Choroid plexus epithelial cell (primary cell): Measurements from ENCODE around the gene PTPRG.

Source experiments
- DNase-seq: peaks from one replicate; pipeline ENCODE4 v3.0.0-alpha.2; 2010; ENCODE audit warnings: low read depth
- H3K4me3 ChIP-seq: 2 replicates; pipeline ENCODE4 v1.5.1; 2011; ENCODE audit warnings: low read depth, mild to moderate bottlenecking, control low read depth, low read length, moderate library complexity
- TF ChIP-seq, protein P1 (sequence below): conservative IDR thresholded peaks from 2 replicates; pipeline ENCODE4 v1.5.1; 2011; ENCODE audit warnings: low read depth, mild to moderate bottlenecking, control low read depth, inconsistent platforms, low read length, moderate library complexity

The PTPRG gene

DNA sequence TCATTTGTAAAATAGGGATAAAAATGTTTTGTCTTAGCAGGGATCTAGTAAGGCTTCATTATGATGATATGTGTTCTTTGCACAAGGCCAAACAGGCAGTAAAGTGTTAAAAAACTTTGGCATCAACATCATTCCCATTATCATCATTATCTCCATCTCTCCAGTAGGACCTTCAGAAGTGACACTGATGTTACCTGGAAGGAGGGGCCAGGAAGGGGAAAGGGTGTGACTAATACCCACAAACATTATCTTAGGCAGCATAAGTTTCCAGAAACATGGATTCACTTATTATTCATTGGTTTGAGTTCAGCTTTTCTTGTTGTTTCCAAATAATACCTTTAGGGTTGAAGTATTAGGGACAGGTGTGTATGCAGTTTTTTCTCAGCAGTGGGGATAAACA lies 399.6 kb downstream of the PTPRG start:
- no peak for DNase-seq
- TF ChIP-seq, protein P1, sequence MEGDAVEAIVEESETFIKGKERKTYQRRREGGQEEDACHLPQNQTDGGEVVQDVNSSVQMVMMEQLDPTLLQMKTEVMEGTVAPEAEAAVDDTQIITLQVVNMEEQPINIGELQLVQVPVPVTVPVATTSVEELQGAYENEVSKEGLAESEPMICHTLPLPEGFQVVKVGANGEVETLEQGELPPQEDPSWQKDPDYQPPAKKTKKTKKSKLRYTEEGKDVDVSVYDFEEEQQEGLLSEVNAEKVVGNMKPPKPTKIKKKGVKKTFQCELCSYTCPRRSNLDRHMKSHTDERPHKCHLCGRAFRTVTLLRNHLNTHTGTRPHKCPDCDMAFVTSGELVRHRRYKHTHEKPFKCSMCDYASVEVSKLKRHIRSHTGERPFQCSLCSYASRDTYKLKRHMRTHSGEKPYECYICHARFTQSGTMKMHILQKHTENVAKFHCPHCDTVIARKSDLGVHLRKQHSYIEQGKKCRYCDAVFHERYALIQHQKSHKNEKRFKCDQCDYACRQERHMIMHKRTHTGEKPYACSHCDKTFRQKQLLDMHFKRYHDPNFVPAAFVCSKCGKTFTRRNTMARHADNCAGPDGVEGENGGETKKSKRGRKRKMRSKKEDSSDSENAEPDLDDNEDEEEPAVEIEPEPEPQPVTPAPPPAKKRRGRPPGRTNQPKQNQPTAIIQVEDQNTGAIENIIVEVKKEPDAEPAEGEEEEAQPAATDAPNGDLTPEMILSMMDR: no peak
- no peak overlapping the region for H3K4me3 ChIP-seq

DNA sequence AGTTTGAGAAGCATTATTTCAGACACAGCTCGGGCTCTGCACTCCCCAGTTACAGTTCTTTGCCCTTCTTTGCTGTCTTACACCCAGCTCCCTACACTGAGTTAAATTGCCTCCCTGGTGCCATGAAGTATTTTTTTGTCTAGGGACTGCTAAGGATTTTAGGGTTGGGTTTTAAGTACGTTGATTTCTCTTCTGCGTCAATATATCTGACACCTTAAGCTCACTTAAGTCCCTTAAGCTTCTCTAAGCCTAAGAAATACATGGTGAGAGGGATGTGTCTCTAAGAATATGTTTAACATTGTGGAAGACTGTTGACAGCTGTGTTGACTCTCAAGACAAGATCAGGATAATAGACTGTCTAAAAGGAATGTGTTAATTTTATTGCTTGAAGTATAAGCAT lies 400.5 kb downstream of the PTPRG start:
- TF ChIP-seq, protein P1: no peak
- H3K4me3 ChIP-seq: no peak overlapping the region
- no peak for DNase-seq

DNA sequence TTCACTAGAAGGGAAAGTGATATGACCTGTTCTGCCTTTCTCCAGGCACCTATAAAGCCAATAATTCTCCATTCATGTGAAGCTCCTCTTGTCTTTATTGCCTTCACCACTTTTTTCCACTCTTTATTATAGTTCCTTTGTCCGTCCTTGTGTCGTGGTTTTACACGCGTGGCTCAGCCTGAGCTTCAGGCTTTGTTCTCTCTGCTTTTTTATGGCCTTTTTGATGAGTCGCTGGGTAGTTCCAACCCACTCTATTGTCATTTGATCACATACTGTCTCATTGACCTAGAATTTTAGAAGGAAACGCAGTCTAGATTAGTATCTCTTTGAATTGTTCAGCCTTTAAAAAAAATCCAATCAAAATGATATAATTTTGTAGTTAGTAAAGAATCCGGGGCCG lies 403.2 kb downstream of the PTPRG start:
- H3K4me3 ChIP-seq: no peak overlapping the region
- TF ChIP-seq, protein P1: no peak
- DNase-seq: no peak

DNA sequence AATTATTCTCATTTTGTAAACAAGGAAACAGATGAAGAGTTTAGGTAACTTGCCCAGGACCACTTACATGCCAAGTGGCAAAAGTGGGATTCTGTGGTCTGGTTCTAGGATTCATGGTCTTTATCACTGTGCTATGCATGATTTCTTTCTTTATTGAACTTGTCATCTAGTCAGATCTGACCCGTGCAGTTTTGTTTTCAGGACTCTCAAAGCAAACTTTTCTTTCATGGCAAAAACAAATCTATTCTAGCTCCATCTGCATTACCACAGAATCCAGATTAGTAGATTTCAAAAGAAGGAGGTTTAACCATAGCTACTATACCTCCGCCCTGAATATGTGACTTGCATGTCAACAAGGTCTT lies 404.4 kb downstream of the PTPRG start:
- DNase-seq: no peak
- TF ChIP-seq, protein P1: no peak
- no peak overlapping the region for H3K4me3 ChIP-seq

DNA sequence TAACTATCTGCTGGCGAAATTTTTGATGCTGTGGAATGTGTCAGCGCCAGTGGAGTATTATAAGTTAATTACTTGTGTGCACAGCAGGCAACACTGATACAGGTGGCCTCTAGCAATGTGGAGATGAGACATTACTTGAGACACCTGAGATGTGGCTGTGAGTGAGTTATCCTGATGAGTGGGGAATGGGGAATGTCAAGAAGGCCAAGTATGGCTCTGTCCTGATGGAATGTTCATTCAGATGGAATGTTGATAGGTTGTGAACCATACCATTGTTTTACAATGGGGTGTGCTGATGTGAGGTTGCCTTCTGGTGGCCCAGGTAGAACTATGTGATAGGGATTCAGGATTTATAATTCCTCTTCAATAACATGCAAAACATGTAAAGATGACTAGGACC lies 404.8 kb downstream of the PTPRG start:
- H3K4me3 ChIP-seq: no peak overlapping the region
- TF ChIP-seq, protein P1: no peak
- DNase-seq: no peak

DNA sequence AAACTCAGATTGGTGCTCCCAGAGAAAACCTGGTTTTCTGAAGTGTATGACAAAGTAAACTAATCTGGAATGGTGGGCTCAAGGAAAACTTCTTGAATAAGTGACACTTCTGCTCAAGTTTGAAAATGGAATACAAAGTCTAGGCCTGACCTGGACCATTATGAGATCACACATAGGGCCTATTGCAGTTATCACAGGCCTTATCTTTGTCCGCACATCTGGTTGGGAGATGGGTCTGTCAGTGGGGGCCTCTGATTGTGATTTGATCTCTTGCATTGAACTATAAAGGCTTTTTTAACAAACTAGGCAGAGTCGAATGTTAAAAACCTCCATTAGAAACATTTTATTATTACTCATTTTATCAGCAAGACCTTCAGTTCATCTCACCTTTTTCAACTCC lies 405.6 kb downstream of the PTPRG start:
- no peak overlapping the region for H3K4me3 ChIP-seq
- TF ChIP-seq, protein P1: no peak
- DNase-seq: no peak

DNA sequence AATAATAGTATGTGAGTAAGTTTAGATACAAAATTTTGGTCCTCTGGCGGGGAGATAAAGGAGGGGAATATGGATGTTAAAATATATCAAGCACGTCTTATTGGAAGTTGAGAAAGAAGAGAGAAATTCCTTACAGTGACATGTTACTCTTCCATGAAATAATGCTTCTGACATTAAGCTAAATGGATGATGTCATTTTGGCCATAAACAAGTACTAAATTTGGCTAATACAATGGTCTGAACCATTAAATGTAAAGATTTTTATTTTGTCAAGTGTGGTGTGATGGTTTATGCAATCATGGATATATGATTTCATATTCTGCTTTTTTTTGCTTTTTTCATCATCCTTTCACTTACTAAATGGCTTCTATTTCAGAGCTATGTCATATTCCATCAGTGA lies 406.6 kb downstream of the PTPRG start:
- no peak for DNase-seq
- TF ChIP-seq, protein P1: no peak
- H3K4me3 ChIP-seq: no peak overlapping the region
